MM.1S (cell line): Measurements from ENCODE around the gene COQ8A.

ENCODE experiments used
- DNase-seq: peaks from one replicate; pipeline ENCODE4 v3.0.0-alpha.2; 2015
- H2AFZ ChIP-seq: fragments of 300-600 bp; sonication (generic); 2 replicates; pipeline ENCODE4 v1.6.0; 2016; ENCODE audit warnings: antibody characterized with exemption, low read length
- H3F3A ChIP-seq: fragments of 300-600 bp; sonication (generic); 2 replicates; pipeline ENCODE4 v1.6.1; 2016; ENCODE audit warnings: mild to moderate bottlenecking, antibody characterized with exemption, low read length, moderate library complexity, mixed read lengths; ENCODE audit not compliant: insufficient read depth
- H3K27ac ChIP-seq: fragments of 300-600 bp; sonication (generic); 2 replicates; pipeline ENCODE4 v1.5.1; 2016; ENCODE audit warnings: mild to moderate bottlenecking, low read length
- H3K27me3 ChIP-seq: fragments of 300-600 bp; sonication (generic); replicated peaks from 2 replicates; pipeline ENCODE4 v1.6.0; 2016; ENCODE audit warnings: low read length; ENCODE audit not compliant: insufficient read depth
- H3K36me3 ChIP-seq: fragments of 300-600 bp; sonication (generic); replicated peaks from 2 replicates; pipeline ENCODE4 v1.6.1; 2016; ENCODE audit warnings: mild to moderate bottlenecking, low read length, mixed read lengths; ENCODE audit not compliant: insufficient read depth
- H3K4me1 ChIP-seq: fragments of 300-600 bp; sonication (generic); 2 replicates; pipeline ENCODE4 v1.6.1; 2016; ENCODE audit warnings: low read length, mixed read lengths
- H3K4me2 ChIP-seq: fragments of 300-600 bp; sonication (generic); 2 replicates; pipeline ENCODE4 v1.6.0; 2016; ENCODE audit warnings: low read depth, low read length
- H3K4me3 ChIP-seq: fragments of 300-600 bp; sonication (generic); 2 replicates; pipeline ENCODE4 v1.5.1; 2016; ENCODE audit warnings: low read length, mixed read lengths
- H3K79me2 ChIP-seq: fragments of 300-600 bp; sonication (generic); 2 replicates; pipeline ENCODE4 v1.6.1; 2016; ENCODE audit warnings: mixed run types, low read length, mixed read lengths
- H3K9ac ChIP-seq: fragments of 300-600 bp; sonication (generic); 2 replicates; pipeline ENCODE4 v1.6.1; 2016; ENCODE audit warnings: low read length, mixed read lengths
- H3K9me2 ChIP-seq: fragments of 300-600 bp; sonication (generic); replicated peaks from 2 replicates; pipeline ENCODE4 v1.6.1; 2016; ENCODE audit warnings: mild to moderate bottlenecking, low read length, mixed read lengths; ENCODE audit not compliant: insufficient read depth
- H3K9me3 ChIP-seq: fragments of 300-600 bp; sonication (generic); replicated peaks from 2 replicates; pipeline ENCODE4 v1.6.1; 2016; ENCODE audit warnings: mild to moderate bottlenecking, low read length, mixed read lengths; ENCODE audit not compliant: insufficient read depth
- H4K20me1 ChIP-seq: fragments of 300-600 bp; sonication (generic); 2 replicates; pipeline ENCODE4 v1.6.1; 2016; ENCODE audit warnings: mild to moderate bottlenecking, low read length, moderate library complexity, mixed read lengths; ENCODE audit not compliant: insufficient read depth
- CTCF ChIP-seq: fragments of 300-600 bp; sonication (generic); IDR thresholded peaks from 2 replicates; pipeline ENCODE4 v1.5.1; 2016; ENCODE audit warnings: antibody characterized with exemption, low read length, mixed read lengths
- EZH2 ChIP-seq: fragments of 300-600 bp; sonication (generic); optimal IDR thresholded peaks from 2 replicates; pipeline ENCODE3; 2017; ENCODE audit warnings: low read depth, mild to moderate bottlenecking, antibody characterized with exemption, low read length, mixed read lengths
- EZH2phosphoT487 ChIP-seq: fragments of 300-600 bp; sonication (generic); IDR thresholded peaks from 2 replicates; pipeline ENCODE4 v1.6.1; 2018; ENCODE audit warnings: antibody characterized with exemption, low read length

The COQ8A gene

GRCh38 chr1:226948480-226948879 lies 8.4 kb downstream of the COQ8A start:
- no peaks in the 10 kb centered on the region for H3K36me3 ChIP-seq
- H3K9ac ChIP-seq, result no peak overlapping the region
- H3K27ac ChIP-seq, result no peak overlapping the region
- no peak overlapping the region for H2AFZ ChIP-seq
- no peaks in the 10 kb centered on the region for H3K4me1 ChIP-seq
- no peak overlapping the region for H3K4me2 ChIP-seq
- H3F3A ChIP-seq, result no peaks in the 10 kb centered on the region
- no peak for DNase-seq
- no peaks in the 10 kb centered on the region for H3K27me3 ChIP-seq
- H3K79me2 ChIP-seq, result peaks cover 99% of the 10 kb centered on the region
- peaks cover 9% of the 10 kb centered on the region; the same call in 1 of the 2 replicates for H4K20me1 ChIP-seq
- H3K4me3 ChIP-seq, result no peak overlapping the region
- H3K9me2 ChIP-seq, result no peaks in the 10 kb centered on the region
- no peaks in the 10 kb centered on the region for H3K9me3 ChIP-seq
- TF ChIP-seq CTCF, result no peak
- TF ChIP-seq EZH2phosphoT487, result no peak
- no peak for TF ChIP-seq EZH2

- Histone ChIP-seq H3K27ac (no peak overlapping the region), H3F3A (no peaks in the 10 kb centered on the region), H3K9me3 (no peaks in the 10 kb centered on the region), H3K27me3 (no peaks in the 10 kb centered on the region), H3K79me2 (peaks cover 99% of the 10 kb centered on the region), H2AFZ (no peak overlapping the region), H3K9me2 (no peaks in the 10 kb centered on the region), H3K9ac (no peak overlapping the region), H3K4me1 (no peaks in the 10 kb centered on the region), H3K4me3 (no peak overlapping the region), H3K36me3 (no peaks in the 10 kb centered on the region), H3K4me2 (no peak overlapping the region), H4K20me1 (peaks cover 9% of the 10 kb centered on the region; the same call in 1 of the 2 replicates)
- no peak for DNase-seq
- TF ChIP-seq EZH2, result no peak
- no peak for TF ChIP-seq CTCF
These were observed 8.9 kb downstream of the COQ8A start for GRCh38 chr1:226948996-226949395.

- Histone ChIP-seq H3K9ac (no peak overlapping the region), H3F3A (no peaks in the 10 kb centered on the region), H3K27me3 (no peaks in the 10 kb centered on the region), H3K9me3 (no peaks in the 10 kb centered on the region), H3K4me2 (no peak overlapping the region), H3K9me2 (no peaks in the 10 kb centered on the region), H3K4me3 (no peak overlapping the region), H3K4me1 (no peaks in the 10 kb centered on the region), H3K79me2 (peaks cover 99% of the 10 kb centered on the region), H2AFZ (no peak overlapping the region), H3K36me3 (no peaks in the 10 kb centered on the region), H4K20me1 (peaks cover 9% of the 10 kb centered on the region; the same call in 1 of the 2 replicates), H3K27ac (no peak overlapping the region)
- TF ChIP-seq EZH2phosphoT487, result no peak
- TF ChIP-seq EZH2, result no peak
- TF ChIP-seq CTCF, result no peak
- no peak for DNase-seq
These were observed 9.3 kb downstream of the COQ8A start for GRCh38 chr1:226949401-226949800.
